ENCODE measurements around the gene SPATA7.
A peak's percentile ranks its signal among the peaks of the same experiment; 100 is the strongest.
"Not testable (repeated sequence)": the region's sequence is repeated elsewhere in the genome, so short reads cannot be mapped to it uniquely, and the experiment has no call there.

Gene SPATA7

GRCh38 chr14:88379706-88380343 is 5.6 kb upstream of the SPATA7 start:
- no peak for FAIRE-seq
- no peak for TF ChIP-seq POLR2A (IDR thresholded peaks at IDR 0.05; ENCODE audit: low read depth, low read length)
- no peak for DNase-seq (ENCODE audit: insufficient read length, low spot score)

- FAIRE-seq (no peak), DNase-seq (ENCODE audit: insufficient read length, low spot score) (no peak)
- no peak for TF ChIP-seq POLR2A (IDR thresholded peaks at IDR 0.05; ENCODE audit: low read depth, low read length)
These were observed 5.1 kb upstream of the SPATA7 start for GRCh38 chr14:88380405-88380804.

GRCh38 chr14:88381634-88382033 is 3.8 kb upstream of the SPATA7 start:
- not testable (repeated sequence) for DNase-seq (ENCODE audit: insufficient read length, low spot score); FAIRE-seq

GRCh38 chr14:88384718-88385117 is 739 bp upstream of the SPATA7 start:
- no peak for TF ChIP-seq POLR2A (IDR thresholded peaks at IDR 0.05; ENCODE audit: low read depth, low read length)
- DNase-seq (ENCODE audit: insufficient read length, low spot score) (no peak), FAIRE-seq (no peak)

- TF ChIP-seq POLR2A (IDR thresholded peaks at IDR 0.05; ENCODE audit: low read depth, low read length), result no peak
- DNase-seq (ENCODE audit: insufficient read length, low spot score), result no peak
- no peak for FAIRE-seq
These were observed 868 bp downstream of the SPATA7 start for GRCh38 chr14:88386256-88386794.

GRCh38 chr14:88388741-88389282 is 3.4 kb downstream of the SPATA7 start:
- DNase-seq (ENCODE audit: insufficient read length, low spot score) (no peak), FAIRE-seq (no peak)
- TF ChIP-seq POLR2A (IDR thresholded peaks at IDR 0.05; ENCODE audit: low read depth, low read length), result no peak

GRCh38 chr14:88392609-88393008 is 7.2 kb downstream of the SPATA7 start:
- FAIRE-seq (no peak), DNase-seq (ENCODE audit: insufficient read length, low spot score) (no peak)
- TF ChIP-seq POLR2A (IDR thresholded peaks at IDR 0.05; ENCODE audit: low read depth, low read length), result no peak

GRCh38 chr14:88411039-88411438 is 25.6 kb downstream of the SPATA7 start:
- no peak for TF ChIP-seq POLR2A (IDR thresholded peaks at IDR 0.05; ENCODE audit: low read depth, low read length)
- no peak for FAIRE-seq

GRCh38 chr14:88417594-88417993 is 32.1 kb downstream of the SPATA7 start:
- no peak for DNase-seq (ENCODE audit: insufficient read length, low spot score)
- no peak for TF ChIP-seq POLR2A (IDR thresholded peaks at IDR 0.05; ENCODE audit: low read depth, low read length)
- no peak for FAIRE-seq

More at GRCh38 chr14:88411039-88411438, 25.6 kb downstream of the SPATA7 start:
- DNase-seq (ENCODE audit: insufficient read length, low spot score), result no peak

GRCh38 chr14:88420187-88420586 is 34.7 kb downstream of the SPATA7 start:
- TF ChIP-seq POLR2A (IDR thresholded peaks at IDR 0.05; ENCODE audit: low read depth, low read length), result no peak
- no peak for DNase-seq (ENCODE audit: insufficient read length, low spot score)
- FAIRE-seq, result no peak

- TF ChIP-seq POLR2A (IDR thresholded peaks at IDR 0.05; ENCODE audit: low read depth, low read length), result no peak
- FAIRE-seq (no peak), DNase-seq (ENCODE audit: insufficient read length, low spot score) (no peak)
These were observed 35.8 kb downstream of the SPATA7 start for GRCh38 chr14:88421286-88421685.

- no peak for DNase-seq (ENCODE audit: insufficient read length, low spot score)
- TF ChIP-seq POLR2A (IDR thresholded peaks at IDR 0.05; ENCODE audit: low read depth, low read length), result no peak
- no peak for FAIRE-seq
These were observed 36.6 kb downstream of the SPATA7 start for GRCh38 chr14:88422047-88422446.

GRCh38 chr14:88422919-88423650 is 37.6 kb downstream of the SPATA7 start:
- DNase-seq (ENCODE audit: insufficient read length, low spot score) (peak; percentile 18), FAIRE-seq (peak; percentile 52)
- TF ChIP-seq POLR2A (IDR thresholded peaks at IDR 0.05; ENCODE audit: low read depth, low read length), result no peak

GRCh38 chr14:88424573-88424972 is 39.1 kb downstream of the SPATA7 start:
- DNase-seq (ENCODE audit: insufficient read length, low spot score), result no peak
- FAIRE-seq, result no peak

GRCh38 chr14:88426271-88426670 is 40.8 kb downstream of the SPATA7 start:
- no peak for DNase-seq (ENCODE audit: insufficient read length, low spot score)
- no peak for TF ChIP-seq POLR2A (IDR thresholded peaks at IDR 0.05; ENCODE audit: low read depth, low read length)
- no peak for FAIRE-seq

More at GRCh38 chr14:88424573-88424972, 39.1 kb downstream of the SPATA7 start:
- no peak for TF ChIP-seq POLR2A (IDR thresholded peaks at IDR 0.05; ENCODE audit: low read depth, low read length)

Measured in H54 (cell line).